ENCODE data around the gene MPO. TPM values are rescaled to one million over a fixed set of nuclear protein-coding genes. Genes with fewer than 3 reads are reported as not detected.
A peak's percentile ranks its signal among the peaks of the same experiment; 100 is the strongest.

Gene MPO
- total and polyA plus RNA-seq, 3 experiments from 2014 or later: not detected

DNA sequence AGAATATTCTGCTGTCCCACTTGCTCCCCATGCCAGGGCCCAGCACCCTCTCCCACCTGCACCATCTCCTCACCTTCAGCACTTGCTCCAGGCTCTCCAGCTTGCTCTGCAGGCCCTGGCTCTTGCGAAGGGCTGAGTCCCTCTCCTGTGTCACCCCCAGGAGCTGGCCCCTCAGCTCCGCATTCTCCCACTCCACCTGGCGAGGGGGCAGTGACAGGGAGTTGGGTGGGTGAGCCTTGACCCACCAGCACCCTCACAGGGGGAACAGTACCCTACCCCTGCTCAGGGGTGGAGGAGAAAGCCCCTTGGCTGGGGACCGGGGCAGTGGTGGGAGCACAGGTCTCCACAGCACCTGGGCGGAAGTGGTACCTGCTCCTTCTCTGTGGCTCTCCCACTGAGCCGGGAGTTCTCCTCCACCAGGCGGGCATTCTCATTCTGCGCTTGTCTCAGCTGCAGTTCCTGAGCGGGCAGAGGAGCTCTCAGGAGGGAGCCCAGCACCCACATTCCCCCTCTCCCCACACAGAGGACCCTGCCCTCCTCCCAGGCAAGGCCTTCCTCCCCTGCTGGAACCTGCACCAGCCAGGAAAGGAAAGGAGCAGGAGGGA lies 41.9 kb upstream of the MPO start:
- Histone ChIP-seq H3K27ac (ENCODE audit: low read depth, low read length) (no peak overlapping the region), H3K27me3 (ENCODE audit: insufficient read depth, low read length, poor library complexity, severe bottlenecking) (no peaks in the 10 kb centered on the region), H3K4me3 (ENCODE audit: low read length) (no peak overlapping the region), H3K9me3 (ENCODE audit: low read length) (no peaks in the 10 kb centered on the region), H3K4me1 (ENCODE audit: insufficient read depth, low read length) (peaks cover 24% of the 10 kb centered on the region), H3K36me3 (ENCODE audit: insufficient read depth, low read length) (no peaks in the 10 kb centered on the region)
- Mint-ChIP-seq H3K4me3 (no peak overlapping the region), H3K27me3 (no peaks in the 10 kb centered on the region), H3K4me1 (peaks cover 32 to 52% (median 32%) of the 10 kb centered on the region in 3 donors), H3K27ac (peak overlapping the region in 2 of 8 donors; percentile 48 to 70), H3K36me3 (peaks cover 0 to 30% (median 5%) of the 10 kb centered on the region in 3 donors), H3K9me3 (no peaks in the 10 kb centered on the region)
- DNase-seq: no peak
- ChIA-PET POLR2A (interaction anchor here (0.5 to 2.4 kb wide), 4 partner anchors 10 to 22 kb away, joined by 3 to 6 read pairs (median 4); no protein-coding TSS in a partner anchor), CTCF (interaction anchor here (1.0 to 15.4 kb wide), 4 partner anchors 19 to 165 kb away, joined by 3 to 504 read pairs (median 4); partner anchors contain the start of genes HSF5, RNF43 and SUPT4H1)

- CTCF ChIA-PET: interaction anchor here (1.0 to 15.4 kb wide), 5 partner anchors 20 to 166 kb away, joined by 3 to 504 read pairs (median 4); partner anchors contain the start of genes HSF5, RNF43 and SUPT4H1
- peaks cover 0 to 31% (median 5%) of the 10 kb centered on the region in 3 donors for H3K36me3 Mint-ChIP-seq
- POLR2A ChIA-PET: interaction anchor here (0.9 to 2.4 kb wide), 2 partner anchors 15 to 23 kb away, joined by 5 to 6 read pairs; no protein-coding TSS in a partner anchor
Observed at GRCh38 chr17:58321571-58322525, 41.1 kb upstream of the MPO start.

DNA sequence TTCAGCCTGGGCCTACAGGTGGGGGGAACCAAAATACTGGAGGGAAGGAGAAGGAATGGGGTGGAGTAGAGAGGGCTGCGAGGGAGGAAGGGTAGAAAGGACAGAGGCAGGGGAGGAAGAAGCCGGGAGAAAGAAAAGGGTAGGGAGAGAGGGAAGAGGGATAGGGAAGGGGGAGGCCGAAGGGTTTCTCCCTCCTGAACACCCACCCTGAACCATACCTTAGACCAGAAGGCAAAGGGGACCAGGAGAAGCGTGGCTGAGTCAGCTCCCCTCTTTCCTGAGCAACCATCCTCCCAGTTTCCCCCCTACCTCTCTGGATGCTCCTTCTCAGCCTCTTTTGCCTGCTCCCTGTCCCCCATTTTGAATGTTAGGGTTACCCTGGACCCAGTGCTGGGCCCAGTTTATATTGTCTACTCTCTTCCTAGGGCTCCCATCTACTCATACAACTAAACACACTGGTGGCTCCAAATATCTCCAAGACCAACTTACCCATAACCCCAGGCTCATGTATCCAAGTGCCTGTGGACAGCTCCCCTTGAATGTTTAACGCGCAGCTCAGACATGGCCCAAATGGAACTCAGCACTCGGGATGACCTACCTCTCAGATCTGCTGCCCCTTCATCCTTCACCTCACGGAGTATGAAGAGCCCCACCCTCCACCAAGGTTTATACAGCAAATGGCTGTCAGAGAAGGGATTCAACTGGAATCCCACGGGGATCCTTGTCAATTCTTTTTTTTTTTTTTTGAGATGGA lies 40.0 kb upstream of the MPO start:
- ChIA-PET CTCF (interaction anchor here (1.1 to 15.4 kb wide), 3 partner anchors 21 to 97 kb away, joined by 3 to 504 read pairs (median 3); partner anchors contain the start of gene RNF43), POLR2A (no interaction called here)
- Histone ChIP-seq H3K27me3 (ENCODE audit: insufficient read depth, low read length, poor library complexity, severe bottlenecking) (no peaks in the 10 kb centered on the region), H3K4me3 (ENCODE audit: low read length) (no peak overlapping the region), H3K9me3 (ENCODE audit: low read length) (no peaks in the 10 kb centered on the region), H3K4me1 (ENCODE audit: insufficient read depth, low read length) (peaks cover 13% of the 10 kb centered on the region), H3K27ac (ENCODE audit: low read depth, low read length) (no peak overlapping the region), H3K36me3 (ENCODE audit: insufficient read depth, low read length) (no peaks in the 10 kb centered on the region)
- peaks cover 0 to 35% (median 5%) of the 10 kb centered on the region in 3 donors for H3K36me3 Mint-ChIP-seq
- H3K27me3 Mint-ChIP-seq: no peaks in the 10 kb centered on the region
- H3K9me3 Mint-ChIP-seq: no peaks in the 10 kb centered on the region
- peak in 1 of 5 donors; percentile 22 for DNase-seq
- peak overlapping the region in 6 of 8 donors; percentile 29 to 86 (median 59) for H3K27ac Mint-ChIP-seq
- peaks cover 20 to 38% (median 22%) of the 10 kb centered on the region in 3 donors for H3K4me1 Mint-ChIP-seq
- H3K4me3 Mint-ChIP-seq: no peak overlapping the region

More at GRCh38 chr17:58321571-58322525, 41.1 kb upstream of the MPO start:
- Mint-ChIP-seq H3K27ac (peak overlapping the region in 6 of 8 donors; percentile 44 to 88 (median 63)), H3K27me3 (no peaks in the 10 kb centered on the region), H3K9me3 (no peaks in the 10 kb centered on the region), H3K4me3 (no peak overlapping the region), H3K4me1 (peaks cover 30 to 49% (median 31%) of the 10 kb centered on the region in 3 donors)
- Histone ChIP-seq H3K27ac (ENCODE audit: low read depth, low read length) (no peak overlapping the region), H3K36me3 (ENCODE audit: insufficient read depth, low read length) (no peaks in the 10 kb centered on the region), H3K4me1 (ENCODE audit: insufficient read depth, low read length) (peaks cover 22% of the 10 kb centered on the region), H3K9me3 (ENCODE audit: low read length) (no peaks in the 10 kb centered on the region), H3K4me3 (ENCODE audit: low read length) (no peak overlapping the region), H3K27me3 (ENCODE audit: insufficient read depth, low read length, poor library complexity, severe bottlenecking) (no peaks in the 10 kb centered on the region)
- DNase-seq: peak in 1 of 5 donors; percentile 37

DNA sequence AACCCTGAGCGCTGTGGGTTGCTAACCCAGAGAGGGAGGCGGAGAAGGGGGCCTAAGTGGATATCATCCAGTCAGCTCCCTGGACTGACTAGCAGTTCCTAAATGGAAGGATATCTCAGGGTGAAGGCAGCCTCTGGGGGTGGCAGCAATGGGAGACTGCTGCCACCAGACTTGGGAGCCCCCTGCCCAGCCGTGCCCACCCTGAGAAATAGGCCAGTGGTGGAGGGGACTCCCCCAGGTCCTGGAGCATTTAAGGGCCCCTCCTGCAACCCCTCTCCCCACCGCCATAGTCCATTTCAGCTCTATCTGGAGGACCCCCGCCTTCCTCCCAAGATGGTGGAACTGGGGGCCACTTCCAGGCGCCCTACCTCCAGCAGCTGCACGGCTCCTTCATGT lies 39.4 kb upstream of the MPO start:
- H3K27me3 ChIP-seq (ENCODE audit: insufficient read depth, low read length, poor library complexity, severe bottlenecking): no peaks in the 10 kb centered on the region
- no peaks in the 10 kb centered on the region for H3K27me3 Mint-ChIP-seq
- H3K27ac ChIP-seq (ENCODE audit: low read depth, low read length): no peak overlapping the region
- peaks cover 13% of the 10 kb centered on the region for H3K4me1 ChIP-seq (ENCODE audit: insufficient read depth, low read length)
- H3K36me3 Mint-ChIP-seq: peaks cover 0 to 40% (median 5%) of the 10 kb centered on the region in 3 donors
- ChIA-PET CTCF (interaction anchor here (1.5 to 15.4 kb wide), 2 partner anchors 21 to 97 kb away, joined by 3 to 504 read pairs; partner anchors contain the start of gene RNF43), POLR2A (no interaction called here)
- peak overlapping the region in 3 of 8 donors; percentile 51 to 76 (median 66) for H3K27ac Mint-ChIP-seq
- no peak overlapping the region for H3K4me3 Mint-ChIP-seq
- H3K4me1 Mint-ChIP-seq: peaks cover 18 to 32% (median 18%) of the 10 kb centered on the region in 3 donors
- no peaks in the 10 kb centered on the region for H3K9me3 ChIP-seq (ENCODE audit: low read length)
- no peaks in the 10 kb centered on the region for H3K9me3 Mint-ChIP-seq
- no peaks in the 10 kb centered on the region for H3K36me3 ChIP-seq (ENCODE audit: insufficient read depth, low read length)
- peak in 1 of 5 donors; percentile 44 for DNase-seq
- H3K4me3 ChIP-seq (ENCODE audit: low read length): no peak overlapping the region

- Mint-ChIP-seq H3K36me3 (peaks cover 0 to 44% (median 5%) of the 10 kb centered on the region in 3 donors), H3K4me3 (no peak overlapping the region), H3K27ac (peak overlapping the region in 6 of 8 donors; percentile 15 to 87 (median 58)), H3K4me1 (peaks cover 16 to 29% (median 18%) of the 10 kb centered on the region in 3 donors), H3K9me3 (no peaks in the 10 kb centered on the region), H3K27me3 (no peaks in the 10 kb centered on the region)
- peak in 1 of 5 donors; percentile 44 for DNase-seq
- Histone ChIP-seq H3K4me3 (ENCODE audit: low read length) (no peak overlapping the region), H3K27ac (ENCODE audit: low read depth, low read length) (no peak overlapping the region), H3K4me1 (ENCODE audit: insufficient read depth, low read length) (peaks cover 13% of the 10 kb centered on the region), H3K27me3 (ENCODE audit: insufficient read depth, low read length, poor library complexity, severe bottlenecking) (no peaks in the 10 kb centered on the region), H3K9me3 (ENCODE audit: low read length) (no peaks in the 10 kb centered on the region), H3K36me3 (ENCODE audit: insufficient read depth, low read length) (no peaks in the 10 kb centered on the region)
- ChIA-PET POLR2A (interaction anchor here (2.3 to 3.1 kb wide), 5 partner anchors 8 to 33 kb away, joined by 12 to 72 read pairs (median 47); partner anchors contain the start of genes SUPT4H1 and TSPOAP1), CTCF (interaction anchor here (0.9 to 15.4 kb wide), 5 partner anchors 8 to 98 kb away, joined by 3 to 504 read pairs (median 97); partner anchors contain the start of genes RNF43, SUPT4H1 and TSPOAP1)
Observed at GRCh38 chr17:58319173-58320162, 38.7 kb upstream of the MPO start.

DNA sequence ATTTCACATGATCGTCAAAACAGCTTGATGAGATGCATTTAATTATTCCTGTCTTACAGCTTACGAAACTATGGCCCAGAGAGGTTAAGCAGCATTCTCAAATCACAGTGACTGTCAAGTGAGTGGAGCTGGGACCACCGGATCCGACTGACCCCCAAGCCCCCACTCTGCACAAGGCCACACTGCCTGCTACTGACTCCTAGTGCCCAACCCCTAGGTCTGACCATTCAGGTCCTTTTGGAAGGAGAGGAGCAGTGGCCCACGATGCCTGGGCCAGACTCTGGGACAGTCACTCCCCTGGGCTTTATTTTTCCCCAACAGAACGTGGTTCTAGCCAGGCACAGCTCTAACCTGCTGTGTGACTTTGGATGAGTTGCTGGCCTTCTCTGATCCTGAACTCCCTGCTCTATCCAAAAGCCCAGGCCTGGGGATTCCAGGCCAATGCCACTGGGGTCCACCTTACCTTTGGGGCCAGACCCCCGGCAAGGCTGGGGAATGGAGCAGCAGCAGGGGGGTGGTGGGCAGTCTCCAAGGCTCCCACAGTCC lies 38.0 kb upstream of the MPO start:
- H3K4me3 Mint-ChIP-seq: no peak overlapping the region
- DNase-seq: peak in 1 of 5 donors; percentile 40
- no peak overlapping the region for H3K27ac ChIP-seq (ENCODE audit: low read depth, low read length)

More for the DNA sequence above, 38.0 kb upstream of the MPO start:
- Mint-ChIP-seq H3K27me3 (no peaks in the 10 kb centered on the region), H3K27ac (peak overlapping the region in 6 of 8 donors; percentile 32 to 85 (median 44)), H3K36me3 (peaks cover 0 to 51% (median 7%) of the 10 kb centered on the region in 3 donors), H3K9me3 (no peaks in the 10 kb centered on the region), H3K4me1 (peaks cover 16 to 26% (median 18%) of the 10 kb centered on the region in 3 donors)
- H3K9me3 ChIP-seq (ENCODE audit: low read length): no peaks in the 10 kb centered on the region
- POLR2A ChIA-PET: interaction anchor here (1.2 to 3.1 kb wide), 6 partner anchors 9 to 196 kb away, joined by 5 to 72 read pairs (median 43); partner anchors contain the start of genes MTMR4, SUPT4H1 and TSPOAP1
- CTCF ChIA-PET: interaction anchor here (0.9 to 15.4 kb wide), 9 partner anchors 9 to 130 kb away, joined by 5 to 504 read pairs (median 16); partner anchors contain the start of genes RNF43, SUPT4H1 and TSPOAP1
- H3K36me3 ChIP-seq (ENCODE audit: insufficient read depth, low read length): no peaks in the 10 kb centered on the region
- no peaks in the 10 kb centered on the region for H3K27me3 ChIP-seq (ENCODE audit: insufficient read depth, low read length, poor library complexity, severe bottlenecking)
- no peak overlapping the region for H3K4me3 ChIP-seq (ENCODE audit: low read length)
- peaks cover 13% of the 10 kb centered on the region for H3K4me1 ChIP-seq (ENCODE audit: insufficient read depth, low read length)

All from CD8-positive, alpha-beta memory T cell (primary cell).